Keratinocyte (primary cell): ENCODE data around the gene NAIF1. TPM values are rescaled to one million over a fixed set of nuclear protein-coding genes. Genes with fewer than 3 reads are reported as not detected.

Experiments used
- DNase-seq: peaks from one replicate; pipeline ENCODE4 v3.0.0-alpha.2; 2011; ENCODE audit warnings: low read depth, missing footprints, low spot score
- FAIRE-seq: peaks from 2 replicates; lab custom pipeline; 2011; peaks lifted over from hg19 to GRCh38; lab: Jason Lieb, UNC
- H2AFZ ChIP-seq: 2 replicates; pipeline ENCODE4 v1.6.0; 2012; ENCODE audit warnings: low read length, control low read depth, inconsistent platforms; ENCODE audit not compliant: control insufficient read depth
- H3K27ac ChIP-seq: 2 replicates; pipeline ENCODE4 v1.5.1; 2011; ENCODE audit warnings: low read length; ENCODE audit not compliant: control insufficient read depth, insufficient read depth
- H3K27me3 ChIP-seq: 3 replicates; pipeline ENCODE4 v1.6.0; 2011; ENCODE audit warnings: low read length; ENCODE audit not compliant: control insufficient read depth, insufficient read depth; ENCODE audit errors: extremely low read depth
- H3K36me3 ChIP-seq, 2 experiments: 2 replicates in 1 of 2; 3 replicates in 1 of 2; pipeline ENCODE4 v1.5.1; 2011; ENCODE audit warnings: low read length in 2 of 2, mild to moderate bottlenecking in 1 of 2; ENCODE audit not compliant: control insufficient read depth in 2 of 2, insufficient read depth in 2 of 2; ENCODE audit errors: extremely low read depth in 1 of 2
- H3K4me1 ChIP-seq: 3 replicates; pipeline ENCODE4 v1.5.1; 2011; ENCODE audit warnings: low read length; ENCODE audit not compliant: control insufficient read depth, insufficient read depth; ENCODE audit errors: extremely low read depth
- H3K4me2 ChIP-seq: 3 replicates; pipeline ENCODE4 v1.6.0; 2011; ENCODE audit warnings: low read depth, low read length; ENCODE audit not compliant: control insufficient read depth, insufficient read depth; ENCODE audit errors: extremely low read depth
- H3K4me3 ChIP-seq, 3 experiments: fragments of 200-600 bp in 1 of 3; sonication (generic) in 1 of 3; 2 replicates in 2 of 3; 3 replicates in 1 of 3; pipeline ENCODE4 v1.5.1; 2011 to 2016; ENCODE audit warnings: low read length in 3 of 3, mild to moderate bottlenecking in 3 of 3, control low read depth in 2 of 3, inconsistent platforms in 1 of 3, low read depth in 1 of 3, mixed read lengths in 1 of 3, mixed run types in 1 of 3, moderate library complexity in 1 of 3; ENCODE audit not compliant: control insufficient read depth in 2 of 3, insufficient read depth in 2 of 3; ENCODE audit errors: extremely low read depth in 1 of 3
- H3K79me2 ChIP-seq: 2 replicates; pipeline ENCODE4 v1.6.0; 2012; ENCODE audit warnings: low read length; ENCODE audit not compliant: control insufficient read depth, insufficient read depth
- H3K9ac ChIP-seq: 3 replicates; pipeline ENCODE4 v1.6.0; 2011; ENCODE audit warnings: low read length; ENCODE audit not compliant: control insufficient read depth, insufficient read depth; ENCODE audit errors: extremely low read depth
- H3K9me1 ChIP-seq: 3 replicates; pipeline ENCODE4 v1.6.0; 2011; ENCODE audit warnings: low read length; ENCODE audit not compliant: control insufficient read depth, insufficient read depth; ENCODE audit errors: extremely low read depth
- H3K9me3 ChIP-seq: 2 replicates; pipeline ENCODE4 v1.5.1; 2012; ENCODE audit warnings: low read depth, low read length; ENCODE audit not compliant: control insufficient read depth
- H4K20me1 ChIP-seq: 3 replicates; pipeline ENCODE4 v1.6.0; 2011; ENCODE audit warnings: low read length; ENCODE audit not compliant: control insufficient read depth, insufficient read depth; ENCODE audit errors: extremely low read depth
- CTCF ChIP-seq, 3 experiments: IDR thresholded peaks in 1 of 3; conservative IDR thresholded peaks in 1 of 3; optimal IDR thresholded peaks in 1 of 3; 2 replicates in 2 of 3; 3 replicates in 1 of 3; pipeline versions ENCODE3 to v1.5.1; 2011; ENCODE audit warnings: low read length in 3 of 3, mild to moderate bottlenecking in 3 of 3, moderate library complexity in 2 of 3, control low read depth in 1 of 3, inconsistent platforms in 1 of 3; ENCODE audit not compliant: insufficient read depth in 2 of 3; ENCODE audit errors: extremely low read depth in 1 of 3
- EZH2 ChIP-seq: IDR thresholded peaks from one replicate; pipeline ENCODE4 v1.6.1; 2012; ENCODE audit warnings: inconsistent platforms, mild to moderate bottlenecking, low read length, moderate library complexity
- dilution Hi-C: fragments of 300-500 bp; cut with MboI; formaldehyde crosslinking; loops from one replicate; pipeline ENCODE4 v1.7.0; 2020; ENCODE audit warnings: low sequenced_read_pairs; ENCODE audit not compliant: extremely low pct_ligation_motif_present
- polyA plus RNA-seq, 5 experiments: library from polyadenylated mRNA; depleted of rRNA in 3 of 5; stranded (reverse) in 3 of 5; stranded (forward) in 1 of 5; unstranded in 1 of 5; fragments of >200 nt; gene quantifications; 1 replicate in 1 of 5; 2 replicates in 3 of 5; 3 replicates in 1 of 5; pipeline versions ENCODE4 v1.2.1 to v1.2.3, GENCODE V29; 2011 to 2012; ENCODE audit warnings: missing spikeins in 2 of 5, low read depth in 1 of 5, low replicate concordance in 1 of 5

The NAIF1 gene
- polyA plus RNA-seq, 1 donor (not counting 4 experiments of a cell fraction or from before 2014, with no cell fraction given), result 6.3 TPM

- FAIRE-seq (no peak), DNase-seq (no peak)
- Histone ChIP-seq H3K9me3 (no peaks in the 10 kb centered on the region), H3K27ac (peak overlapping the region; percentile 91), H3K9ac (peak overlapping the region; percentile 91), H3K9me1 (no peaks in the 10 kb centered on the region), H3K79me2 (peaks cover 28% of the 10 kb centered on the region), H3K27me3 (no peaks in the 10 kb centered on the region), H4K20me1 (peaks cover 5% of the 10 kb centered on the region), H2AFZ (no peak overlapping the region), H3K4me1 (peaks cover 29% of the 10 kb centered on the region), H3K4me2 (peak overlapping the region; percentile 99), H3K4me3 (peak overlapping the region; percentile 49 to 88 (median 72)), H3K36me3 (peaks cover 29 to 30% of the 10 kb centered on the region in 2 experiments)
- dilution Hi-C loops, result no loop called here
- TF ChIP-seq EZH2, result no peak
- TF ChIP-seq CTCF (optimal IDR thresholded peaks at IDR 0.05 in 1 of 3, IDR thresholded peaks at IDR 0.05 in 1 of 3, conservative IDR thresholded peaks at IDR 0.05 in 1 of 3; ENCODE audit: extremely low read depth in 1 of 3, insufficient read depth in 2 of 3, low read length in 3 of 3), result no peak
Observed at GRCh38 chr9:128099231-128099931, 32.3 kb upstream of the NAIF1 start.

GRCh38 chr9:128098297-128099230 lies 31.4 kb upstream of the NAIF1 start:
- Histone ChIP-seq H3K27ac (peak overlapping the region; percentile 91), H4K20me1 (peaks cover 5% of the 10 kb centered on the region), H3K9ac (peak overlapping the region; percentile 91), H3K4me3 (peak overlapping the region; percentile 49 to 88 (median 72)), H3K4me2 (peak overlapping the region; percentile 99), H3K27me3 (no peaks in the 10 kb centered on the region), H2AFZ (peak overlapping the region; percentile 73), H3K9me1 (no peaks in the 10 kb centered on the region), H3K9me3 (no peaks in the 10 kb centered on the region), H3K4me1 (peaks cover 34% of the 10 kb centered on the region), H3K36me3 (peaks cover 21 to 22% of the 10 kb centered on the region in 2 experiments), H3K79me2 (peaks cover 28% of the 10 kb centered on the region)
- TF ChIP-seq CTCF (optimal IDR thresholded peaks at IDR 0.05 in 1 of 3, IDR thresholded peaks at IDR 0.05 in 1 of 3, conservative IDR thresholded peaks at IDR 0.05 in 1 of 3; ENCODE audit: extremely low read depth in 1 of 3, insufficient read depth in 2 of 3, low read length in 3 of 3) (no peak), EZH2 (no peak)
- FAIRE-seq (no peak), DNase-seq (peak; percentile 91)
- dilution Hi-C loops, result no loop called here
